HG03280 (cell line): ENCODE results near the gene TP73.

Experiments used
- ATAC-seq: cut with Tn5 transposase; IDR thresholded peaks from one replicate; pipeline ENCODE4 v1.9.1; 2021; ENCODE audit warnings: mild to moderate bottlenecking, moderate library complexity; ENCODE audit not compliant: unreplicated experiment

TP73 gene

GRCh38 chr1:3683992-3684391, 31.7 kb downstream of the TP73 start:
- no peak for ATAC-seq

DNA sequence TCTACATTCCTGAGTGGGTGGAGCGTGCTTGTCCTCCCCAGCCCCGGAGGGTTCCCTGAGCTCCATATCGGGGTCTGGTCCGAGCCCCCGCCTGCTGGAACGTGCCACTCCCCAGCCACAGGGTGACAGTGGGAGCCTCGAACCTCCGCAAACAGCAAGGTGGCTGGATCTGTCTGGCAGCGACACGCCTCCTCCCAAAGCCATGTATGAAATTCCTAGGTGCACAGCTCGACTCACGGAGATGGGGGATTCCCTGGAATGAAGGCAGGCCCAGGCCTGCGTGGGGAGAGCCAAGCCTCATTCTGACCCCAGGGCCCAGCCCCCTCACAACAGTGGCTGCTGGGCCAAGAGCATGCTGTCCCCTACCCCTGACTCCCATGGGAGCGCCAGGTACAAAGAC, 32.9 kb downstream of the TP73 start:
- ATAC-seq: no peak

GRCh38 chr1:3685906-3686305, 33.6 kb downstream of the TP73 start:
- ATAC-seq: no peak

GRCh38 chr1:3687504-3687903, 35.2 kb downstream of the TP73 start:
- no peak for ATAC-seq

DNA sequence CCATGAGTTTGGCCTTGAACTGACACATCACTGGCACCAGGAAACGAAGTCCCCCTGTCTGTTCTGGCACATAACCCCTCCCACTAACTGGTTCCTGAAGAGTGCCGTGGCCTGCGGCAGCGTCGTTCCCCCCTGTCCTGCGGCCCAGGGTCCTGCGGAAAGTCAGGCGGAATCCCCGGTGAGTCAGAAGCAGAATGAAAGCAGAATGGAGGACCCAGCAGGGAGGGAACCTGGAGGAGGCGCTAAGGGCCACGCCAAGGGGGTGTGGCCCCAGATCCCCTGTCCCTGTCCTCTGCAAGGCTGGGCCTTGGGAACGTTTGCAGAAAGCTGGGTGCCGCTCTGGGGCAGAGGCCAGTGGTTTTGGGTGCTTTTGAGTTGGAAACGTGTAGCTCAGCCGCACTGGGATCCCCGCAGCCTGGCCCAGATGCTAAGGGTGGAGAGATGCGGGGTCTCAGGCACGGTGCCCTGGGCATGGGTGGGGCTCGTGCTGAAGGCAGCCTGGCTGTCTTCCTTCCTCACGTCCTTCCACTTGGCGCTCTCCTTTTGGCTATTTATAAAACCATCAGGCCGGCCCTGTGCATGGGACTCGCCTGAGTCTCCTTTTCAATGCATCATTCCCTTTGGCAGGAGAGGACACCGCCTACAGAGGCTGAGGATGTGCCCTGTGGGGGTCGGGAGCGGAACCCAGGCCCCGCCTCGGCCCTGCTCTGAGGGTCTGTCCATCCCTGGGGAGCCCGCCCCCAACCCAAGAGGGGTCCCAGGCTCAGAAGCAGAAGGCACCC, 36.2 kb downstream of the TP73 start:
- no peak for ATAC-seq

- ATAC-seq: no peak
Observed at GRCh38 chr1:3689138-3689750, 36.9 kb downstream of the TP73 start.

- ATAC-seq: no peak
Observed at GRCh38 chr1:3690282-3691065, 38.2 kb downstream of the TP73 start.

GRCh38 chr1:3691421-3692204, 39.3 kb downstream of the TP73 start:
- ATAC-seq: no peak

GRCh38 chr1:3692598-3692997, 40.3 kb downstream of the TP73 start:
- no peak for ATAC-seq

DNA sequence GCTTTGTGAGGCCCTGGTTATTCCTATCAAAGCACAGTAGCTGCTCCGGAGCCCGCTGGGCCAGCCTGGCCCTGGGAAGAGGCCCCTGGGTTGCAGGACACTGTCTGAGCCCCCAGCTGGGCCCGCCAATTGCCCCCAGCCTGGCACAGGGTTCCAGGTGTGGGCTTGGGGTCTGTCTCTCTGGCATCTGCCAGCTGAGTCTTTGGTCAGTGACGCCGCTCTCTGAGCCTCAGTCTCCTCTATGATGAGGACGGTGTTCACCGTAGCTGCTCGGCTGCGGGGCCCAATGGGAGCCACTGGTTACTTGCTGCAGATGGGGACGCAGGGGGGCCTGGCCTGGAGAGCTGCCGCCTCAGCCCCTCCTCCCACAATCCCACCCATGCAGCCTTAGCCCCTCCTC, 41.0 kb downstream of the TP73 start:
- ATAC-seq: no peak

DNA sequence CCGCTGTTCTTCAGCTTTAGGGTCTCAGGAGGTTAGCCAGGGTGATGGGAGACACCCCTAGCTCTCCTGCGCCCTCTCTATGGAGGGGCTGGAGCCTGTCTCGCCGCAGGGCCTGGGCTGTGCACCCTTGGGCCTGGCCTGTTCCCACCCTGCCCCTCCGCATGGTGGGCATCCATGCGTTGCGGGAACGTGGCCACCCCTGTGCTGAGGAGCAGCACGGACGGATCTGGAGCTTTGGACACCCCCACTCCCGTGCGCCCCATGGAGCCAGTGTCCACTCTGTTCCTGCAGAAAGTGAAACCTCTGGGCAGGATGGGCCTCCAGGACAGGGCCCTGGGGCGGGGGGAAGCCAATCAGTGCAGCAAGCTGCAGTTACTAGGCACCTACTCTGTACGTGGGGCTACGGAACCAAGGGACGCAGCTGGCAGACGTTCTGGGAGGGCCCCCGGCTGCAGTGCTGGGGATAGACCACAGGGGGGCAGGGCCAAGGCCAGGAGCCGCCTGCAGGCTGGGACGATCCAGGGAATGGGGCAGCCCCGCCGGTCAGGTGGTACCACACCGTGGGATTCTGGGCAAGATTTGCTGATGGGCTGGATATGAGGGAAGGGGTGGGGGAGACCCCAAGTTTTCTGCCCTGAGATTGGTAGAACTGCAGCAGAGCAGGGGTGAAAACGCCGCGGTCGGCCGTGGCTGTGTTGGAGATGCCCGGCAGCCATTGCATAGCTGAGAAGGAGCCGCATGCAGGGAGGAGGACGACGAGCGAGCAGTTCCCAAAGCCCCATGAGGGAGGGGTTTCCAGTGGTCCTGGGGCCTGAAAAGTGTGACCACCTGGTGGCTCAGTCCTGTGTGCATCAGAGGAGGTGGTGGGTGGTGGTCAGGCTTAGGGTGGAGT, 43.3 kb downstream of the TP73 start:
- ATAC-seq: no peak

GRCh38 chr1:3696689-3697088, 44.4 kb downstream of the TP73 start:
- ATAC-seq: no peak

- no peak for ATAC-seq
Observed at GRCh38 chr1:3697104-3697503, 44.8 kb downstream of the TP73 start.

DNA sequence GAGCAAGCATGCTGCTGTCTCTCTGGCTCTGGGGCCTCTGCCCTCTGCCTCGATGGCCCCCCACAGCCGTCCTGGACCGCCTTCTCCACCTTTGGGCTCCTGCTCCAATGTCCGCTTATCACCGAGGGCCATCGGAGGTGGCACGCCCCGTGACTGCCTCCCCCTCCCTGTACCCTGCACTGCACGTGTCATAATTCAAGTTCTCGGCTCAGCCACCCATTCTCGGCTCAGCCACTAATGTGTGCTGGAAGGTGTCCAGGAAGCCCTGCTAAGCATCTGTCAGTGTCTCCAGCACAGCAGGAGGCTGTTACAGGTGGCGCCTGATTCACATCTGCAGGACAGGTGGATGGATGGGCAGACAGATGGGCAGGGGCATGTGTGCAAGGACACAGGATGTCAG, 45.5 kb downstream of the TP73 start:
- no peak for ATAC-seq

GRCh38 chr1:3698660-3699408, 46.5 kb downstream of the TP73 start:
- ATAC-seq: no peak

DNA sequence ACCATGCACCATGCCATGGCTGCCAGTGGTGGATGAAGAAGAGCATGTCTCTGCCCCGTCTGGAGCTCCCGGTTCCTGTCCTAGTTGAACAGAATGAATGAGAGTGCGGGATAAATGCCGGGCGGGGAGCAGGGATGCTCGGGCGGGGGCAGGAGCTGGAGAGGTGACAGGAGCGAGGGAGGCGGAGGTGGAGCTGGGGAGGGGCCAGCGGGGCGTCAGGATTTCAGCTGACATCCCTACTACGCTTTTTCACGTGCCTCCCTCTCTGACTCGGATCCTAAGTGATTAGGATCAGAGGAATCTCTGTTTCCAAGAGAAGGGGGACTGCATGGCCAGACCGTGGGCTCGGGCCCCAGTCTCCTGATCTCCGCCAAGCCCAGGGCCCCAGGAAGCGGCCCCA, 47.3 kb downstream of the TP73 start:
- ATAC-seq: no peak

DNA sequence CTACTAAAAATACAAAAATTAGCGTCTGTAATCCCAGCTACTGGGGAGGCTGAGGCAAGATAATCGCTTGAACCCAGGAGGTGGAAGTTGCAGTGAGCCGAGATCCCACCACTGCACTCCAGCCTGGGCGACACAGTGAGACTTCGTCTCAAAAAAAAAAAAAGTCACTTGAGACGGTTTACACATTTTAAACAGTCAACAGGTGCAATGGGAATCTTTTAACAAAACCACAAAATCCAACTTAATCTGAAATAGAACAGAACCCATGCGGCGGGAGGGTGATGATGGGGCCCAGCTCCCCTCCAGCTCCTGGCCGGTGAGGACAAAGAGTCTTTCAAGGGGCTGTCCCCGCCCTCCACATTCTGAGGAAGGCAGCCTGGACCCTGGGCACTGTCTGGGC, 48.3 kb downstream of the TP73 start:
- ATAC-seq: no peak

DNA sequence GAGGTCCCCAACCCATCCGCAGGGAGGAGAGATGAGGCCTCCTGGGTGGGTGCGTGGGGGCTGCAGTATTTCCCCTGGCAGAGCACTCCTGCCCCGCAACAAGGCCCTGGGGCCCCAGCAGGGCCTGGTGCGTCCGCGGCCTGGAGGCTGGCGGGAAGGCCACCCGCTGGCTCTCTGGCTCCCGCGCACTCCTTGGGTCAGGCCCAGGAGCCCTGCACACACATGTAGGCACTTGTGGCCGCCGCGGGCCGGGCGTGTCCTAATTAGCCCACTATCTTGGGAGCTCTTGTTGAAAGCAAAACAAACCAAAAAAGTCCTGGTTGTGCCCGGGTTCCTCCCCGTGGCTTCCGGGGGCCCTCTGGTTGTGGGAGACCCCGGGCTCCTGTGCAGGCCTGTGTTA, 50.2 kb downstream of the TP73 start:
- no peak for ATAC-seq

- ATAC-seq: no peak
Observed at GRCh38 chr1:3702990-3703728, 50.8 kb downstream of the TP73 start.
